ENCODE measurements around the gene GPC6.

GRCh38 chr13:93811738-93812112, 585.1 kb downstream of the GPC6 start:
- TF ChIP-seq CTCF (IDR thresholded peaks at IDR 0.05; ENCODE audit: low read length) (no peak), EZH2 (IDR thresholded peaks at IDR 0.05; ENCODE audit: borderline replicate concordance, low read length) (no peak)

Data from OCI-LY1 (cell line).